ENCODE results near the gene UCK1.

Gene UCK1

GRCh38 chr9:131557855-131558548, 26.9 kb upstream of the UCK1 start:
- DNase-seq = no peak
- H3K9ac ChIP-seq (ENCODE audit: low read length) = no peak overlapping the region
- H3K27ac ChIP-seq (ENCODE audit: low read length) = no peak overlapping the region
- no peak for TF ChIP-seq CTCF (IDR thresholded peaks at IDR 0.05; ENCODE audit: low read length)
- no peak for TF ChIP-seq EZH2 (optimal IDR thresholded peaks at IDR 0.05; ENCODE audit: low read depth, low read length)
- no peak for TF ChIP-seq EZH2phosphoT487 (IDR thresholded peaks at IDR 0.05; ENCODE audit: low read length)
- no peaks in the 10 kb centered on the region for H3K9me2 ChIP-seq (replicated peaks; ENCODE audit: insufficient read depth, low read length)
- no peak overlapping the region for H3K4me3 ChIP-seq (ENCODE audit: low read length)
- no peak overlapping the region for H3K4me2 ChIP-seq (ENCODE audit: low read depth, low read length)
- H3K9me3 ChIP-seq (replicated peaks; ENCODE audit: insufficient read depth, low read length) = no peaks in the 10 kb centered on the region
- no peaks in the 10 kb centered on the region for H3F3A ChIP-seq (ENCODE audit: insufficient read depth, low read length)
- no peaks in the 10 kb centered on the region for H3K79me2 ChIP-seq (ENCODE audit: low read length)
- H3K27me3 ChIP-seq (replicated peaks; ENCODE audit: insufficient read depth, low read length) = no peaks in the 10 kb centered on the region
- H2AFZ ChIP-seq (ENCODE audit: low read length) = no peak overlapping the region
- H3K4me1 ChIP-seq (ENCODE audit: low read length) = no peaks in the 10 kb centered on the region
- H4K20me1 ChIP-seq (ENCODE audit: insufficient read depth, low read length) = no peaks in the 10 kb centered on the region
- H3K36me3 ChIP-seq (replicated peaks; ENCODE audit: insufficient read depth, low read length) = no peaks in the 10 kb centered on the region

GRCh38 chr9:131555841-131556673, 25.0 kb upstream of the UCK1 start:
- H3K4me2 ChIP-seq (ENCODE audit: low read depth, low read length) = no peak overlapping the region
- H4K20me1 ChIP-seq (ENCODE audit: insufficient read depth, low read length) = no peaks in the 10 kb centered on the region
- H3K9ac ChIP-seq (ENCODE audit: low read length) = no peak overlapping the region
- H3F3A ChIP-seq (ENCODE audit: insufficient read depth, low read length) = no peaks in the 10 kb centered on the region
- H3K27ac ChIP-seq (ENCODE audit: low read length) = no peak overlapping the region
- no peak overlapping the region for H3K4me3 ChIP-seq (ENCODE audit: low read length)
- H3K79me2 ChIP-seq (ENCODE audit: low read length) = no peaks in the 10 kb centered on the region
- no peaks in the 10 kb centered on the region for H3K9me2 ChIP-seq (replicated peaks; ENCODE audit: insufficient read depth, low read length)
- no peaks in the 10 kb centered on the region for H3K27me3 ChIP-seq (replicated peaks; ENCODE audit: insufficient read depth, low read length)
- no peaks in the 10 kb centered on the region for H3K4me1 ChIP-seq (ENCODE audit: low read length)
- H3K36me3 ChIP-seq (replicated peaks; ENCODE audit: insufficient read depth, low read length) = no peaks in the 10 kb centered on the region
- DNase-seq = no peak
- no peaks in the 10 kb centered on the region for H3K9me3 ChIP-seq (replicated peaks; ENCODE audit: insufficient read depth, low read length)
- no peak overlapping the region for H2AFZ ChIP-seq (ENCODE audit: low read length)
- TF ChIP-seq EZH2phosphoT487 (IDR thresholded peaks at IDR 0.05; ENCODE audit: low read length) (no peak), EZH2 (optimal IDR thresholded peaks at IDR 0.05; ENCODE audit: low read depth, low read length) (no peak), CTCF (IDR thresholded peaks at IDR 0.05; ENCODE audit: low read length) (no peak)

- no peaks in the 10 kb centered on the region for H3K79me2 ChIP-seq (ENCODE audit: low read length)
- DNase-seq = no peak
- H3K9me3 ChIP-seq (replicated peaks; ENCODE audit: insufficient read depth, low read length) = no peaks in the 10 kb centered on the region
- no peaks in the 10 kb centered on the region for H3K36me3 ChIP-seq (replicated peaks; ENCODE audit: insufficient read depth, low read length)
- no peak overlapping the region for H3K4me2 ChIP-seq (ENCODE audit: low read depth, low read length)
- no peak overlapping the region for H2AFZ ChIP-seq (ENCODE audit: low read length)
- no peaks in the 10 kb centered on the region for H4K20me1 ChIP-seq (ENCODE audit: insufficient read depth, low read length)
- H3K4me1 ChIP-seq (ENCODE audit: low read length) = no peaks in the 10 kb centered on the region
- H3K27me3 ChIP-seq (replicated peaks; ENCODE audit: insufficient read depth, low read length) = no peaks in the 10 kb centered on the region
- no peak overlapping the region for H3K27ac ChIP-seq (ENCODE audit: low read length)
- no peak overlapping the region for H3K9ac ChIP-seq (ENCODE audit: low read length)
- H3K4me3 ChIP-seq (ENCODE audit: low read length) = no peak overlapping the region
- no peak for TF ChIP-seq CTCF (IDR thresholded peaks at IDR 0.05; ENCODE audit: low read length)
- TF ChIP-seq EZH2phosphoT487 (IDR thresholded peaks at IDR 0.05; ENCODE audit: low read length) = no peak
- TF ChIP-seq EZH2 (optimal IDR thresholded peaks at IDR 0.05; ENCODE audit: low read depth, low read length) = no peak
- no peaks in the 10 kb centered on the region for H3F3A ChIP-seq (ENCODE audit: insufficient read depth, low read length)
- H3K9me2 ChIP-seq (replicated peaks; ENCODE audit: insufficient read depth, low read length) = no peaks in the 10 kb centered on the region
Observed at GRCh38 chr9:131554843-131555351, 23.8 kb upstream of the UCK1 start.

Data from MM.1S (cell line).